HL-60 (cell line): Measurements from ENCODE around the gene TSPAN10.

Experiments used
- POLR2AphosphoS5 ChIP-seq: IDR thresholded peaks from 2 replicates; pipeline ENCODE4 v1.6.1; 2012; ENCODE audit warnings: low read depth
- TF ChIP-seq, protein P1 (sequence below): IDR thresholded peaks from one replicate; pipeline ENCODE4 v1.5.1; 2011; ENCODE audit warnings: low read length, control low read depth, inconsistent platforms; ENCODE audit not compliant: insufficient read depth
- TF ChIP-seq, protein P2 (sequence below): IDR thresholded peaks from 2 replicates; pipeline ENCODE4 v1.6.1; 2012; ENCODE audit warnings: low read depth; ENCODE audit not compliant: insufficient replicate concordance

DNA sequence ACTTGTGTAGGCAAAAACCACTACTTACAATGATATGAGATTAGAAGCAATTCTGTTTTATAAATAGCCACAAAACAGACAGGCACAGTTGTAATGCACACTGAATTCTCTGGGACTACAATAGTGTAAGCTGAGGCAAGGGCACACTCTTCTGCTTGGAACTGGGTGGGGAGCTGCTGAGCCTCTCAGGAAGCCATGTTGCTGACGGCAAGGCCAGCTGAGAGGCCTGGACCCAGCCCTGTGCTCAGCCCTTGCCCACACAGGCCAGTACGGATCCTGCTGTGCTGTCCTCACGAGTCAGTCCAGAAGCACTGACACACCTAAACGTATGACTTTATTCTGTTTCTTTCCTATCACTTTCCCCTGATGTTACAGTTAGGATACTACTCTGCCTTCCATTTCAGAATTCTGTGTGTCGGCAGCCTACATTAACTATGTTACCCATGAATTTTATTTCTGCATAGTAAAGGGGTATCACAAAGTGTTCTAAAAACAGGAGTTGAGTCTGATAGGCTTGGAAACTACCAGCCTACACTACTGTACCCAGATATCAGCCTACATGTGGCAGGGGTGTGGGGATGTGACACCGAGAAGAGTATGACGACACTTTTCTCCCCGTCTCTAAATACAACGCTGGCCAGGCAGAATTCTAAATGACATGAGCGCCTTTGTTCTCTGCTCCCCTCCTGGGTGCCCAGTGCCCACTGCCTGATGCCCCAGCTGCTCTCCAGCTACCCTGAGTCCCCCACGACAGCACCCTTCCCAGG, 43.7 kb upstream of the TSPAN10 start:
- TF ChIP-seq, protein P1, sequence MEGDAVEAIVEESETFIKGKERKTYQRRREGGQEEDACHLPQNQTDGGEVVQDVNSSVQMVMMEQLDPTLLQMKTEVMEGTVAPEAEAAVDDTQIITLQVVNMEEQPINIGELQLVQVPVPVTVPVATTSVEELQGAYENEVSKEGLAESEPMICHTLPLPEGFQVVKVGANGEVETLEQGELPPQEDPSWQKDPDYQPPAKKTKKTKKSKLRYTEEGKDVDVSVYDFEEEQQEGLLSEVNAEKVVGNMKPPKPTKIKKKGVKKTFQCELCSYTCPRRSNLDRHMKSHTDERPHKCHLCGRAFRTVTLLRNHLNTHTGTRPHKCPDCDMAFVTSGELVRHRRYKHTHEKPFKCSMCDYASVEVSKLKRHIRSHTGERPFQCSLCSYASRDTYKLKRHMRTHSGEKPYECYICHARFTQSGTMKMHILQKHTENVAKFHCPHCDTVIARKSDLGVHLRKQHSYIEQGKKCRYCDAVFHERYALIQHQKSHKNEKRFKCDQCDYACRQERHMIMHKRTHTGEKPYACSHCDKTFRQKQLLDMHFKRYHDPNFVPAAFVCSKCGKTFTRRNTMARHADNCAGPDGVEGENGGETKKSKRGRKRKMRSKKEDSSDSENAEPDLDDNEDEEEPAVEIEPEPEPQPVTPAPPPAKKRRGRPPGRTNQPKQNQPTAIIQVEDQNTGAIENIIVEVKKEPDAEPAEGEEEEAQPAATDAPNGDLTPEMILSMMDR: no peak
- TF ChIP-seq, protein P2, sequence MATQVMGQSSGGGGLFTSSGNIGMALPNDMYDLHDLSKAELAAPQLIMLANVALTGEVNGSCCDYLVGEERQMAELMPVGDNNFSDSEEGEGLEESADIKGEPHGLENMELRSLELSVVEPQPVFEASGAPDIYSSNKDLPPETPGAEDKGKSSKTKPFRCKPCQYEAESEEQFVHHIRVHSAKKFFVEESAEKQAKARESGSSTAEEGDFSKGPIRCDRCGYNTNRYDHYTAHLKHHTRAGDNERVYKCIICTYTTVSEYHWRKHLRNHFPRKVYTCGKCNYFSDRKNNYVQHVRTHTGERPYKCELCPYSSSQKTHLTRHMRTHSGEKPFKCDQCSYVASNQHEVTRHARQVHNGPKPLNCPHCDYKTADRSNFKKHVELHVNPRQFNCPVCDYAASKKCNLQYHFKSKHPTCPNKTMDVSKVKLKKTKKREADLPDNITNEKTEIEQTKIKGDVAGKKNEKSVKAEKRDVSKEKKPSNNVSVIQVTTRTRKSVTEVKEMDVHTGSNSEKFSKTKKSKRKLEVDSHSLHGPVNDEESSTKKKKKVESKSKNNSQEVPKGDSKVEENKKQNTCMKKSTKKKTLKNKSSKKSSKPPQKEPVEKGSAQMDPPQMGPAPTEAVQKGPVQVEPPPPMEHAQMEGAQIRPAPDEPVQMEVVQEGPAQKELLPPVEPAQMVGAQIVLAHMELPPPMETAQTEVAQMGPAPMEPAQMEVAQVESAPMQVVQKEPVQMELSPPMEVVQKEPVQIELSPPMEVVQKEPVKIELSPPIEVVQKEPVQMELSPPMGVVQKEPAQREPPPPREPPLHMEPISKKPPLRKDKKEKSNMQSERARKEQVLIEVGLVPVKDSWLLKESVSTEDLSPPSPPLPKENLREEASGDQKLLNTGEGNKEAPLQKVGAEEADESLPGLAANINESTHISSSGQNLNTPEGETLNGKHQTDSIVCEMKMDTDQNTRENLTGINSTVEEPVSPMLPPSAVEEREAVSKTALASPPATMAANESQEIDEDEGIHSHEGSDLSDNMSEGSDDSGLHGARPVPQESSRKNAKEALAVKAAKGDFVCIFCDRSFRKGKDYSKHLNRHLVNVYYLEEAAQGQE: no peak
- no peak for TF ChIP-seq POLR2AphosphoS5
